MCF 10A (cell line): ENCODE measurements around the gene NCKAP5L. TPM values are rescaled to one million over a fixed set of nuclear protein-coding genes. Genes with fewer than 3 reads are reported as not detected.
A peak's percentile ranks its signal among the peaks of the same experiment; 100 is the strongest.

Source experiments
- BruUV-seq: library from RNA; stranded (reverse); fragments of 400-500 nt; replicated peaks from 2 replicates; lab custom pipeline; 2021; lab: Mats Ljungman, UMichigan
- CTCF ChIA-PET: fragments of 300-600 bp; sonication (Branson Sonifier 250); formaldehyde crosslinking; extraction: SDS; loops from one replicate; lab custom pipeline; 2021; ENCODE audit warnings: antibody characterized with exemption, inconsistent platforms; lab: Yijun Ruan, JAX
- POLR2A ChIA-PET: fragments of 300-600, 350-650 bp; sonication (Branson Sonifier 250); formaldehyde crosslinking; extraction: SDS; loops from one replicate; lab custom pipeline; 2020; ENCODE audit warnings: antibody characterized with exemption, inconsistent platforms; lab: Yijun Ruan, JAX
- DNase-seq: peaks from one replicate; pipeline ENCODE4 v3.0.0-alpha.2; 2018; ENCODE audit not compliant: unreplicated experiment
- H3K27ac Mint-ChIP-seq: one replicate; pipeline ENCODE4 v1.8.0; 2022; ENCODE audit warnings: mild to moderate bottlenecking, low read depth, mixed read lengths; ENCODE audit not compliant: unreplicated experiment
- H3K27me3 Mint-ChIP-seq: one replicate; pipeline ENCODE4 v1.8.0; 2022; ENCODE audit warnings: mixed read lengths; ENCODE audit not compliant: insufficient read depth, unreplicated experiment
- H3K36me3 Mint-ChIP-seq: one replicate; pipeline ENCODE4 v1.8.0; 2022; ENCODE audit warnings: mild to moderate bottlenecking, moderate library complexity, mixed read lengths; ENCODE audit not compliant: insufficient read depth, unreplicated experiment
- H3K4me1 Mint-ChIP-seq: one replicate; pipeline ENCODE4 v1.8.0; 2022; ENCODE audit warnings: mixed read lengths; ENCODE audit not compliant: insufficient read depth, unreplicated experiment
- H3K4me3 Mint-ChIP-seq: one replicate; pipeline ENCODE4 v1.8.0; 2022; ENCODE audit warnings: mild to moderate bottlenecking, moderate library complexity, mixed read lengths; ENCODE audit not compliant: unreplicated experiment
- H3K9me3 Mint-ChIP-seq: one replicate; pipeline ENCODE4 v1.8.0; 2022; ENCODE audit warnings: mixed read lengths; ENCODE audit not compliant: unreplicated experiment
- CTCF ChIP-seq: fragments of 200-600 bp; IDR thresholded peaks from one replicate; pipeline ENCODE4 v1.8.0; 2022; ENCODE audit warnings: antibody characterized with exemption, mild to moderate bottlenecking; ENCODE audit not compliant: unreplicated experiment
- intact Hi-C: fragments of 100-400 bp; cut with micrococcal nuclease; formaldehyde crosslinking; loops from 2 replicates; pipeline ENCODE4 v1.14.1; 2022
- total RNA-seq: library from RNA; stranded (reverse); gene quantifications from 2 replicates; pipeline ENCODE4 v1.2.3, GENCODE V29; 2022

NCKAP5L gene
- total RNA-seq, 1 experiment from 2014 or later = 19.9 TPM

GRCh38 chr12:49838973-49839633 is 10.9 kb upstream of the NCKAP5L start:
- H3K36me3 Mint-ChIP-seq = peaks cover 15% of the 10 kb centered on the region
- peaks cover 16% of the 10 kb centered on the region for H3K4me1 Mint-ChIP-seq
- H3K27me3 Mint-ChIP-seq = no peaks in the 10 kb centered on the region
- POLR2A ChIA-PET = interaction anchor here (0.5 to 1.8 kb wide), 3 partner anchors 11 to 245 kb away, joined by 3 to 9 read pairs (median 7); partner anchors contain the start of genes NCKAP5L and TMBIM6
- intact Hi-C loops = loop anchor here (1.0 to 2.0 kb wide), 2 partner anchors 63 to 194 kb away; no protein-coding TSS in a partner anchor
- no peak overlapping the region for H3K4me3 Mint-ChIP-seq
- H3K9me3 Mint-ChIP-seq = no peaks in the 10 kb centered on the region
- peak; percentile 71 for TF ChIP-seq CTCF
- H3K27ac Mint-ChIP-seq = no peak overlapping the region
- DNase-seq = peak; percentile 59
- no TSS peak for BruUV-seq
- CTCF ChIA-PET = interaction anchor here (0.6 to 6.6 kb wide), 23 partner anchors 10 to 1946 kb away, joined by 3 to 57 read pairs (median 4); partner anchors contain the start of genes NCKAP5L, TMBIM6 and TUBA1B

DNA sequence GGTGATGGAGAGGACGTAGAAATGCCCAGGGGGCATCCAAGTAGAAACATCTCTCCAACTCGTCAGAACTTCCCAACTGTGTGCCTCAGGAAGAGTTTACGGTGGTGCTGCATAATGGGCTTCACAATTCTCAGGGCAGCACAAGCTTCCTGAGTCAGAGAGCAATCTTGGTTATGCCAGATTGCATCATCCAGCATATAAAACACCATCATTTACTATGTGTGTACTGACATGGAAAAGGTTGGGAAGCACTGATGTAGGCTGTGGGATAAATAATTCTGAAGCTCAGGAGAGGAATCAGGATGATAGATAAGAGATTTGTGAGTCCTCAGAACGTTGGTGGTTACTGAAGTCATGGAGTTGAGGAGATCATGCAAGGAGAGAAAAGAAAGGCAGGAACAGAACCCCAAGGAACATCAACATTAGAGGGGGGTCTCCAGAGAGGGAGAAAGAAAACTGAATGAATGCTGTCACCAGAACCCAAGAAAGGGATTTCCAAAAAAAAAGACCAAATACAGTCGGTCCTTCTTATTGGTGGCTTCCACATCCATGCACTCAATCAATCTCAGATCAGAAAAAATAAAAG is 4.7 kb upstream of the NCKAP5L start:
- ChIA-PET CTCF (no interaction called here), POLR2A (interaction anchor here (1.7 to 2.5 kb wide), 2 partner anchors 9 to 92 kb away, joined by 6 to 14 read pairs; partner anchors contain the start of genes BCDIN3D and TMBIM6)
- Mint-ChIP-seq H3K4me3 (no peak overlapping the region), H3K36me3 (peaks cover 8% of the 10 kb centered on the region), H3K9me3 (no peaks in the 10 kb centered on the region), H3K27me3 (no peaks in the 10 kb centered on the region), H3K27ac (peak overlapping the region; percentile 29), H3K4me1 (peaks cover 17% of the 10 kb centered on the region)
- intact Hi-C loops = no loop called here
- BruUV-seq = no TSS peak
- TF ChIP-seq CTCF = no peak
- peak; percentile 33 for DNase-seq

DNA sequence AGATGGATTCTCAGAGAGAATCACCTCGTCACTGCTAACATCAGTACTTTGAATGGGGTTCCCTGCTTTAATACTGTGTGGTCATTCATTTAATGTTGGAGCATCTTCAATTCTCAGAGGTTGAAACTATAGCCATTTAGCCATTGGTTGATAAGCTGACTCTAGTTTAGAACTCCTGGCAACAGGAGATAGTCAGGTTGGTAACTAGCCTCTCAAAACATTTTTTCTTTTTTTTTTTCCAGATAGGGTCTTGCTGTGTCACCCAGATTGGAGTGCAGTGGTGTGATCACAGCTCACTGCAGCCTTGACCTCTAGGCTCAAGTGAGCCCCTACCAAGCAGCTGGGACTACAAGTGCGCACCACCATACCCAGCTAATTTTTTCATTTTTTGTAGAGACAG is 3.5 kb upstream of the NCKAP5L start:
- POLR2A ChIA-PET = interaction anchor here (1.7 to 2.5 kb wide), 2 partner anchors 10 to 90 kb away, joined by 6 to 14 read pairs; partner anchors contain the start of genes BCDIN3D and TMBIM6
- no peak overlapping the region for H3K27ac Mint-ChIP-seq
- intact Hi-C loops = no loop called here

More for the DNA sequence above, 3.5 kb upstream of the NCKAP5L start:
- CTCF ChIA-PET = interaction anchor here (0.7 to 1.1 kb wide), 3 partner anchors 16 to 188 kb away, joined by 3 to 4 read pairs (median 4); no protein-coding TSS in a partner anchor
- no peak for DNase-seq
- H3K9me3 Mint-ChIP-seq = no peaks in the 10 kb centered on the region
- TF ChIP-seq CTCF = no peak
- no TSS peak for BruUV-seq
- no peaks in the 10 kb centered on the region for H3K27me3 Mint-ChIP-seq
- H3K4me3 Mint-ChIP-seq = no peak overlapping the region
- H3K4me1 Mint-ChIP-seq = peaks cover 23% of the 10 kb centered on the region
- H3K36me3 Mint-ChIP-seq = peaks cover 1% of the 10 kb centered on the region
